ENCODE results near the gene ZNF628. TPM values are rescaled to one million over a fixed set of nuclear protein-coding genes. Genes with fewer than 3 reads are reported as not detected.

Gene ZNF628
- total and polyA plus RNA-seq, 2 of the 4 experiments (the other 2 are of a cell fraction) = 0.18 to 1.9 TPM

DNA sequence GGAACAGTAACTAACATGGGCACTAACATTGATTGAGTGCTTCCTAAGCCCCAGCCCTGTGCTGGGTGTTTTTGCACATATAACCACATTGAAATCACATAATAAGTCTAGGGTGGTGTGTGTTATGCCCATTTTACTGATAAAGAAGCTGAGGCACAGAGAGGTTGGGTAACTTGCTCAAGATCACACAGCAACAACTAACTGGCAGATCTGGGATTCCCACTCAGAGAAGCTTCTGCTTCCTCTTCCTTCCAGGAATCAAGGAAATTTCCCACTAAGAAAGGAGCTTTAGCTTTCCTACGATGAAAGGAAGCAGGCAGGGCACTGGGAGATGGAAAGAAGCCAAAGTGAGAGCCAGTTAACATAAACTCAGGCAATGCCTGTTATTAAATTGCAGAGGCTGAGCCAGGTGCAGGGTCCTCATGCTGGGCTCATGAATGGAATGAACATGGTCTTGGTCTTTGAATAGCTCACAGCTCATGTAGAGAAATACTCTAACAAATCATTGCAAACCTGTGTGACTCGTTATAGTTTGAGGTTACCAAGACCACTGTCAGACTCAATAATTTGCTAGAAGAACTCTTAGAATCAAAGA is 21.9 kb downstream of the ZNF628 start:
- in situ Hi-C loops (cut with MboI; ENCODE audit: low sequenced_read_pairs) = loop anchor here (25.0 kb wide), 1 partner anchor 1036 kb away; the partner anchor contains the start of genes CDC42EP5 and LENG9
- BruUV-seq (replicated peaks) = no TSS peak

More for the DNA sequence above, 21.9 kb downstream of the ZNF628 start:
- Histone ChIP-seq H3K27me3 (ENCODE audit: control insufficient read depth, insufficient read depth, low read length) (no peaks in the 10 kb centered on the region), H3K36me3 (ENCODE audit: control insufficient read depth, insufficient read depth, low read length) (peaks cover 13% of the 10 kb centered on the region; the same call in 1 of the 2 replicates), H2BK120ac (ENCODE audit: low read depth, low read length) (no peak overlapping the region), H2AFZ (replicated peaks; ENCODE audit: low read length, poor library complexity) (no peak overlapping the region), H3K9ac (ENCODE audit: low read depth, low read length) (no peak overlapping the region), H3K79me1 (ENCODE audit: low read depth in 1 of 2, low read length in 2 of 2) (peaks cover 0 to 14% of the 10 kb centered on the region in 2 experiments), H2AK5ac (ENCODE audit: low read depth, low read length) (no peak overlapping the region), H3K18ac (ENCODE audit: low read depth, low read length) (no peak overlapping the region), H3K14ac (replicated peaks; ENCODE audit: low read depth, low read length) (no peak overlapping the region), H2BK5ac (ENCODE audit: low read depth, low read length, poor library complexity, severe bottlenecking) (no peak overlapping the region), H3K56ac (ENCODE audit: extremely low read depth, insufficient read depth, low read length) (no peak overlapping the region), H4K91ac (ENCODE audit: insufficient read depth, low read depth, low read length) (no peak overlapping the region), H2BK15ac (ENCODE audit: low read depth, low read length) (no peak overlapping the region), H3K9me1 (ENCODE audit: insufficient read depth, low read length) (no peaks in the 10 kb centered on the region), H3K27ac (ENCODE audit: insufficient read depth, low read length) (no peak overlapping the region), H4K20me1 (ENCODE audit: insufficient read depth, low read length) (no peaks in the 10 kb centered on the region), H3K4me3 (ENCODE audit: insufficient read depth, low read depth, low read length) (no peak overlapping the region), H4K8ac (ENCODE audit: low read depth in 2 of 2, low read length in 2 of 2) (no peak overlapping the region), H3K4me1 (ENCODE audit: control insufficient read depth, insufficient read depth, low read length) (peaks cover 11% of the 10 kb centered on the region), H3K9me3 (ENCODE audit: control insufficient read depth, insufficient read depth, low read length) (no peaks in the 10 kb centered on the region), H2AK9ac (replicated peaks; ENCODE audit: low read depth, low read length, poor library complexity) (no peak overlapping the region), H2BK20ac (ENCODE audit: low read depth, low read length) (no peak overlapping the region), H4K5ac (ENCODE audit: low read depth, low read length) (no peak overlapping the region), H3K23ac (ENCODE audit: low read depth, low read length) (no peak overlapping the region), H3K4ac (ENCODE audit: low read depth, low read length) (no peak overlapping the region), H3K4me2 (ENCODE audit: low read depth, low read length) (no peak overlapping the region)
- POLR2A ChIA-PET (ENCODE audit: unreplicated experiment) = no interaction called here
- intact Hi-C loops (cut with micrococcal nuclease) = no loop called here
- no peak for ATAC-seq (ENCODE audit: low read depth)
- no peak for TF ChIP-seq FOS (IDR thresholded peaks at IDR 0.05; ENCODE audit: low read depth, low read length)
- TF ChIP-seq SMC3 (IDR thresholded peaks at IDR 0.05; ENCODE audit: low read depth, low read length) = no peak
- TF ChIP-seq NFE2L2 (IDR thresholded peaks at IDR 0.05; ENCODE audit: low read depth, low read length) = no peak
- TF ChIP-seq MAFK (IDR thresholded peaks at IDR 0.05; ENCODE audit: low read depth, low read length) = no peak
- no peak for TF ChIP-seq MAZ (IDR thresholded peaks at IDR 0.05; ENCODE audit: borderline replicate concordance, low read depth, low read length)
- TF ChIP-seq CHD1 (IDR thresholded peaks at IDR 0.05; ENCODE audit: low read depth, low read length) = no peak
- no peak for TF ChIP-seq RAD21 (IDR thresholded peaks at IDR 0.05; ENCODE audit: low read length)
- no peak for TF ChIP-seq POLR2A (IDR thresholded peaks at IDR 0.05; ENCODE audit: low read depth, low read length)
- TF ChIP-seq, protein P1, sequence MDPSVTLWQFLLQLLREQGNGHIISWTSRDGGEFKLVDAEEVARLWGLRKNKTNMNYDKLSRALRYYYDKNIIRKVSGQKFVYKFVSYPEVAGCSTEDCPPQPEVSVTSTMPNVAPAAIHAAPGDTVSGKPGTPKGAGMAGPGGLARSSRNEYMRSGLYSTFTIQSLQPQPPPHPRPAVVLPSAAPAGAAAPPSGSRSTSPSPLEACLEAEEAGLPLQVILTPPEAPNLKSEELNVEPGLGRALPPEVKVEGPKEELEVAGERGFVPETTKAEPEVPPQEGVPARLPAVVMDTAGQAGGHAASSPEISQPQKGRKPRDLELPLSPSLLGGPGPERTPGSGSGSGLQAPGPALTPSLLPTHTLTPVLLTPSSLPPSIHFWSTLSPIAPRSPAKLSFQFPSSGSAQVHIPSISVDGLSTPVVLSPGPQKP (IDR thresholded peaks at IDR 0.05; ENCODE audit: borderline replicate concordance, low read depth, low read length) = no peak
- TF ChIP-seq, protein P2, sequence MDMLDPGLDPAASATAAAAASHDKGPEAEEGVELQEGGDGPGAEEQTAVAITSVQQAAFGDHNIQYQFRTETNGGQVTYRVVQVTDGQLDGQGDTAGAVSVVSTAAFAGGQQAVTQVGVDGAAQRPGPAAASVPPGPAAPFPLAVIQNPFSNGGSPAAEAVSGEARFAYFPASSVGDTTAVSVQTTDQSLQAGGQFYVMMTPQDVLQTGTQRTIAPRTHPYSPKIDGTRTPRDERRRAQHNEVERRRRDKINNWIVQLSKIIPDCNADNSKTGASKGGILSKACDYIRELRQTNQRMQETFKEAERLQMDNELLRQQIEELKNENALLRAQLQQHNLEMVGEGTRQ (IDR thresholded peaks at IDR 0.05; ENCODE audit: low read depth, low read length) = no peak
- WGBS, 2 experiments (ENCODE audit: extremely low coverage in 2 of 2, insufficient read length in 1 of 2) = no CpG with 5 or more reads among the region's 2 CpGs
- CTCF ChIA-PET = interaction anchor here (1.2 kb wide), 1 partner anchor 22 kb away, joined by 3 read pairs; the partner anchor contains the start of gene ZNF628
- dilution Hi-C loops (cut with HindIII; ENCODE audit: low sequenced_read_pairs, unreplicated experiment) = no loop called here
- no peak for DNase-seq
